ENCODE measurements around the gene DCST2. TPM values are rescaled to one million over a fixed set of nuclear protein-coding genes. Genes with fewer than 3 reads are reported as not detected.
"Not testable (repeated sequence)": the region's sequence is repeated elsewhere in the genome, so short reads cannot be mapped to it uniquely, and the experiment has no call there.

The DCST2 gene
- polyA plus RNA-seq, 1 donor: 0.63 TPM

GRCh38 chr1:154998818-154999570 lies 34.6 kb downstream of the DCST2 start:
- DNase-seq (ENCODE audit: low read depth): no peak

GRCh38 chr1:154998201-154998780 lies 35.3 kb downstream of the DCST2 start:
- no peak for DNase-seq (ENCODE audit: low read depth)

- DNase-seq (ENCODE audit: low read depth): no peak
Observed at GRCh38 chr1:154996966-154997701, 36.4 kb downstream of the DCST2 start.

GRCh38 chr1:154995301-154995983 lies 38.1 kb downstream of the DCST2 start:
- DNase-seq (ENCODE audit: low read depth): not testable (repeated sequence)

- DNase-seq (ENCODE audit: low read depth): no peak
Observed at GRCh38 chr1:154994591-154994990, 39.0 kb downstream of the DCST2 start.

GRCh38 chr1:154994269-154994587 lies 39.4 kb downstream of the DCST2 start:
- no peak for DNase-seq (ENCODE audit: low read depth)

GRCh38 chr1:154993572-154994268 lies 39.9 kb downstream of the DCST2 start, which contains the start of gene LENEP:
Gene LENEP, plus strand, starts transcription at chr1:154993586. Its CDS starts 22 bp downstream, at chr1:154993608.
- DNase-seq (ENCODE audit: low read depth): no peak

GRCh38 chr1:154992721-154993571 lies 40.6 kb downstream of the DCST2 start:
- DNase-seq (ENCODE audit: low read depth): no peak

GRCh38 chr1:154990276-154990675 lies 43.3 kb downstream of the DCST2 start:
- no peak for DNase-seq (ENCODE audit: low read depth)

GRCh38 chr1:154989195-154989860 lies 44.3 kb downstream of the DCST2 start:
- no peak for DNase-seq (ENCODE audit: low read depth)

GRCh38 chr1:154988058-154988954 lies 45.3 kb downstream of the DCST2 start:
- DNase-seq (ENCODE audit: low read depth): no peak

- no peak for DNase-seq (ENCODE audit: low read depth)
Observed at GRCh38 chr1:154987326-154987725, 46.3 kb downstream of the DCST2 start.

GRCh38 chr1:154986736-154987135 lies 46.8 kb downstream of the DCST2 start:
- not testable (repeated sequence) for DNase-seq (ENCODE audit: low read depth)

GRCh38 chr1:154983776-154984466 lies 49.7 kb downstream of the DCST2 start:
- DNase-seq (ENCODE audit: low read depth): no peak

GRCh38 chr1:154982897-154983648 lies 50.5 kb downstream of the DCST2 start, which contains the start of gene FLAD1:
Gene FLAD1, plus strand, starts transcription at chr1:154983344. Its CDS starts 351 bp downstream, at chr1:154983695.
- peak; percentile 100 for DNase-seq (ENCODE audit: low read depth)

- DNase-seq (ENCODE audit: low read depth): no peak
Observed at GRCh38 chr1:154982341-154982740, 51.2 kb downstream of the DCST2 start.

- DNase-seq (ENCODE audit: low read depth): no peak
Observed at GRCh38 chr1:154978360-154978759, 55.2 kb downstream of the DCST2 start.

Data from forelimb muscle (tissue), 1 donor.